Hepatocyte (in vitro differentiated cells): ENCODE measurements around the gene NTNG2.

Experiments used
- EZH2phosphoT487 ChIP-seq: fragments of 200-600 bp; sonication (generic); IDR thresholded peaks from one replicate; pipeline ENCODE4 v1.6.1; 2018; ENCODE audit warnings: antibody characterized with exemption, mild to moderate bottlenecking, low read depth, moderate library complexity; ENCODE audit not compliant: unreplicated experiment, severe bottlenecking
- TF ChIP-seq, protein P1 (sequence below): fragments of 200-600 bp; sonication (generic); IDR thresholded peaks from 2 replicates; pipeline ENCODE4 v1.5.1; 2016; ENCODE audit warnings: antibody characterized with exemption, mild to moderate bottlenecking; ENCODE audit not compliant: poor library complexity

DNA sequence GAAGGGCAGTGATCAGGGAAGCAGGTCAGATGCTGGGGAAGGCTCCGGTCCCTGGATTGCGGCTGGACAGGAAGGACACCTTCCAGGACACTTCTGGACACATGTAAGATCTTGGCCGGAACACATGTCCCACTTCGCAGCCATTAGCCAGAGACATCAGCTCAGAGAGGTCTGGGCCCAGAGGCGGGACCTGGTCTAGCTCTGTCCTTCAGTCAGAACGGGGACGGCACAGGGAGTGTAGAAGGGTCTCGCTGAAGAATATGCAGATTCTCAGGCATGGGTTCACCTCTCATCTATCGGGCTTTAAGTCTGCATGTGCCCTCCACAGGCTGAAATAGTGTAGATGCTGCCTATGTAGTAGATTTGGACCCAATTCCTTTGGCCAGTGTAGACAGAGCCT, 73.3 kb downstream of the NTNG2 start:
- TF ChIP-seq, protein P1, sequence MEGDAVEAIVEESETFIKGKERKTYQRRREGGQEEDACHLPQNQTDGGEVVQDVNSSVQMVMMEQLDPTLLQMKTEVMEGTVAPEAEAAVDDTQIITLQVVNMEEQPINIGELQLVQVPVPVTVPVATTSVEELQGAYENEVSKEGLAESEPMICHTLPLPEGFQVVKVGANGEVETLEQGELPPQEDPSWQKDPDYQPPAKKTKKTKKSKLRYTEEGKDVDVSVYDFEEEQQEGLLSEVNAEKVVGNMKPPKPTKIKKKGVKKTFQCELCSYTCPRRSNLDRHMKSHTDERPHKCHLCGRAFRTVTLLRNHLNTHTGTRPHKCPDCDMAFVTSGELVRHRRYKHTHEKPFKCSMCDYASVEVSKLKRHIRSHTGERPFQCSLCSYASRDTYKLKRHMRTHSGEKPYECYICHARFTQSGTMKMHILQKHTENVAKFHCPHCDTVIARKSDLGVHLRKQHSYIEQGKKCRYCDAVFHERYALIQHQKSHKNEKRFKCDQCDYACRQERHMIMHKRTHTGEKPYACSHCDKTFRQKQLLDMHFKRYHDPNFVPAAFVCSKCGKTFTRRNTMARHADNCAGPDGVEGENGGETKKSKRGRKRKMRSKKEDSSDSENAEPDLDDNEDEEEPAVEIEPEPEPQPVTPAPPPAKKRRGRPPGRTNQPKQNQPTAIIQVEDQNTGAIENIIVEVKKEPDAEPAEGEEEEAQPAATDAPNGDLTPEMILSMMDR: no peak
- no peak for TF ChIP-seq EZH2phosphoT487
